NK-92 (cell line): ENCODE data around the gene IQCC.

Experiments
- DNase-seq: peaks from one replicate; lab custom pipeline; 2025; ENCODE audit not compliant: unreplicated experiment; lab: John Stamatoyannopoulos, UW

IQCC gene

DNA sequence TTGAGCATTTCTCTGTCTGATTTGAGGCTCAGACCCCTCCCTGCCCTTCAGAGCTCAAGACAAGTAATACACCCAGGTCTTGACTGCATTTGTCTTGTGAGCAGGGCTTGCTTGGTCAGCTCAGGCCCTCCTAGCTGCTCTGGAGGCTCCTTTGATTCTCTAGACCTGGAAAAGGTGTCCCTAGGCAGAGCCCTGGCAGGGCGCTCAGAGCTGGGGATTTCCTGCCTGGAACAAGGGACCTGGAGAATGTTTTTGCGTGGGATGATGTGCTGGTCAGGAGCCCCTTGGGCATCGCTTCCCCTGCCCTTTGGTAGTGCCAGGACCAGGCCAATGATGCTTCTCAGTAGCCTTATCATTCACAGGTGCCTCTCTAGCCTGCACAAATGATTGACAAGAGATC lies 9.9 kb upstream of the IQCC start:
- no peak for DNase-seq

DNA sequence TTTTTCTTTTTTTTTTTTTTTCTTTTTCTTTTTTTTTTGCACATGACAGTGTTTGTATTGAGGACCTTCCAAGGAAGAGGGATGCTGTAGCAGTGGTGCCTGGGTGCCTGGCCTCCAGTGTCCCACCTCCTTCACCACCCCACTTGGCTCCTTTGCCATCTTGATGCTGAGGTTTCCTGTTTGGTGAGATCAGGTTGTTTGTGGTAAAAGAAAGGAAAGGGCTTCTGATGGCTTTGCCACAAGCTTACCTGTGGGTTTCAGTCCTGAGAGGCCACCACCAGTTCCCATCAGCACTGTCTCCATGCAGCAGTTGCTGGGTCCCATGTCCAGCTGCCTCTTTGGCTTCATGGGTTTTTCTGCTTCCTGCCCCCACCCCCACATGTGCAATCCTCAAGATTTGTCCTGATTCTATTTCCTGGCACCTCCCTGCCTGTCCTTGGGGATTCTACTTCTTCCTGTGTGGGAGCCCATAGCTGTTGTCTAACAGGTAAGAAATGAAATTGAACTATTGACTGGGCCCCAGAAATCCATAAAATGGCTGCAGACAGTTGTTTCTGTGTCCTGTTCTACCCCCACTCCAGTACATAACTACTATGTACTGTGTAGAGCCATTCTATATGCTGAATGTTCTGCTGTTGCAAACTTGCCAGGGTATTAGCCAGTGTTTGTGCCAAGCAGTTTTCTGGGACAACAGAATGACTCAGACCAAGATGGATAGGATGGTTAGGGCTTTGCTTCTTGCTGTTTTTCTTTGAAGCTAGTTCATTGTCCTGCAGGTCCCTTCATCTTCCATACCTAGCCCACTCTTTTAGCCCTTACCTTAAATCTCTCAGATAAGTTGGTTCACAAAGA lies 9.3 kb upstream of the IQCC start:
- DNase-seq = no peak

DNA sequence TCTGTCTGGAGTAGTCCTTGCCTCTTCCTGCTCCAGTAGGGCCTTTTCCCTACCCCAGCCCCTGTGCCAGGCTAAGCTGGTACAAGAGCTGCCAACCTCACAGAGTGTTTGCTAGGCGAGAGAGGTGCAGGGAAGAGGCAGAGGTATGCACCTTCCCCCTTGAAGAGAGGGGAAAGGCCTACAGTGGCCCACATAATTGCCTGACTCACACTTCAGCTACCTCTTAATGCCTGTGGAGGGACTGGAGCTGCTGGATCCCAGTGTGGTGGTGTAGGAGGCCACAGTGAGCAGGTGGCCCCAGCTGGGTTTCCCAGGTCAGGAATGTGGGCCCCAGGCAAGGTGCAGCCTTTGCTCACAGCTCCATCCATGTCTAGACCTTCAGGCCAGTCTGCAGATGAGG lies 8.4 kb upstream of the IQCC start:
- no peak for DNase-seq

DNA sequence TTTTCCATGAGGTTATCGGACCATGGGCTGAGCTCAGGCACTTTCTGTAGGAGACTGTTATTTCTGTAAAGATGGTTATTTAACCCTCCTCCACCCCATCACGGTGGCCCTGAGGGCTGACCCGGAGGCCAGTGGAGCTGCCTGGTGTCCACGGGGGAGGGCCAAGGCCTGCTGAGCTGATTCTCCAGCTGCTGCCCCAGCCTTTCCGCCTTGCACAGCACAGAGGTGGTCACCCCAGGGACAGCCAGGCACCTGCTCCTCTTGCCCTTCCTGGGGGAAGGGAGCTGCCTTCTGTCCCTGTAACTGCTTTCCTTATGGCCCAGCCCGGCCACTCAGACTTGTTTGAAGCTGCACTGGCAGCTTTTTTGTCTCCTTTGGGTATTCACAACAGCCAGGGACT lies 7.6 kb upstream of the IQCC start:
- no peak for DNase-seq

DNA sequence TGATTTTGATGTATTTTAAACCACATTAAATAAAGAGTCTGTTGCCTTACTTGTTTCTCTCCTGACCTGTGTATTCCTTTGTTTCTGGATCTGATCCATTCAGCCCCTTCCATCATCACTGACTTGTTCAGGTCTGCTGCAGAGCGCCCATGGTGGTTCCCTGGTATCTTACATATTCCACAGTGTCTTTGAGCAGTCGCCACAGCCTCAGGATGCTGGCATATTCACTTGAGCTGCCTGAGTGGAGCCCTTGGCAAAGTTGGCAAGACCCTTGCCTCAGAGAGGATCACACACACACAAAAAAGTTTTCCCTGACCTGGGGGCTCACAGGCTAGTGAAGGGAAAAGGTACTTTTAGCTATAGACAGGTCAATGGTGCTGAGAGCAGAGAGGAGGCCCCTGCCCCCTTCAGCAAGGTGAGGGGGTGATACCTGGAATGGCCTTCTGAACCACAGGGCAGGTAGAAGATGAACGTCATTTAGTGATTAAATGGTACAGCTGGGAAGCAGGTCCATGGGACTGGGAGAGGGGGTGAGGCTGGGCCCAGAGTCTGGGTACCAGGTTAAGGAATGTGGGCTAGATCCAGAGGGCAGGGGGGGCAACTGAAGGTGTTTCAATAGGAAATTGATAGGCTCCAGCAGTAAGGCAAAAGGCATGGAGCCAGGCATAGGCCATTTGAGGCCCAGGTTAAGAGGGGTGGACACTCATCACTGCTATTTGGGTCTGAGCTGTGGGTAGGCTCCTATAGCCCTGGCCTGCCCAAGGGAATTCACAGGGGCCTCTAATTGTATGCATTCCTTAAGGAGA lies 7.0 kb upstream of the IQCC start:
- DNase-seq = no peak

DNA sequence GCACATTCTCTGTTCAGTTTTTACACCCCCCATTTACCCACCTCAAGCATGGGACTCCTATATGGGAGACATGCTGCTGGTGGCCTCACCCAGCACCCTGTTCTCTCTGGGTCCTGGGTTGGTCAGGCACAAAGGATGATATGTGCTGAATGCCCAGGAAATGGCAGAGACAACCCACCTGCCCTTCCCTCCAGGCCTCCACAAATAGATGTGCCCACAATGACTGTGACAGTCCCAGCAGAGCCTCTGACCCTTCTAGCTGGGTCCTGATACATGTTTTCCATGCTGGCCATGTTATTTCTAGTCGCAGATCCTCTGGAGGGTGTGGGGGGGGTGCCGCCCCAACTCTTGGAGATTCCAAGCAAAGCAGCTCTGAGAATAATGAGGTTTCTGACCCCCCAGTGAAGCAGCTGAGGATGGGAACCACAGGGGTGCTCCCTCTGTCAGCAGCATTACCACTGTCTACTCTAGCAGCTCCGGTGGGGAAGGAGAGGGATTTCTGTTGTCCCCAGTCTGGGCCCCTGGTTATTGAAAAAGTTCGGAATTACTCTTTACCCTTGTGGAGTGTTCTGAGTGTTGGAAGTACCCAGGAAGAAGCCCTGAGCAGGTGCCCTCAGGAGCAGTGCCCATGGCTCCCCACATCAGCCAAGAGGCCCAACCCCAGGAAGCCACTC lies 6.3 kb upstream of the IQCC start:
- no peak for DNase-seq

DNA sequence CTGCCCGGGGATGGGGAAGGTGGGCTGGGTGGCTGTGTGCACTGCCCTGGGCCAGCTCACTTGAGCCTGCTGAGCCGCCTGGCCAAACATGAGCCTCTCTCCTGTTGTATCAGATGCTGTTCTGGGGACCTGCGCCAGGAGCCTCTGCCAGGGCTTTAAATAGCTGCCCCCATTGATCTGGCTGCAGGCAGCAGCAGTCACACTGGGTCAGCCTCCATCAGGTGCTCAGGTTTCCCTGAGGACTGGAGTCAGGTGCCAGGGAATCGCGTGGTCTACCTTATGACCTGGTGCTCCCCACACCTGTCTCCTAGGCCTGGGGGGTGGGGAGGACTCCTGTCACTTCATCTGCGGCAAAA lies 5.8 kb upstream of the IQCC start:
- no peak for DNase-seq

DNA sequence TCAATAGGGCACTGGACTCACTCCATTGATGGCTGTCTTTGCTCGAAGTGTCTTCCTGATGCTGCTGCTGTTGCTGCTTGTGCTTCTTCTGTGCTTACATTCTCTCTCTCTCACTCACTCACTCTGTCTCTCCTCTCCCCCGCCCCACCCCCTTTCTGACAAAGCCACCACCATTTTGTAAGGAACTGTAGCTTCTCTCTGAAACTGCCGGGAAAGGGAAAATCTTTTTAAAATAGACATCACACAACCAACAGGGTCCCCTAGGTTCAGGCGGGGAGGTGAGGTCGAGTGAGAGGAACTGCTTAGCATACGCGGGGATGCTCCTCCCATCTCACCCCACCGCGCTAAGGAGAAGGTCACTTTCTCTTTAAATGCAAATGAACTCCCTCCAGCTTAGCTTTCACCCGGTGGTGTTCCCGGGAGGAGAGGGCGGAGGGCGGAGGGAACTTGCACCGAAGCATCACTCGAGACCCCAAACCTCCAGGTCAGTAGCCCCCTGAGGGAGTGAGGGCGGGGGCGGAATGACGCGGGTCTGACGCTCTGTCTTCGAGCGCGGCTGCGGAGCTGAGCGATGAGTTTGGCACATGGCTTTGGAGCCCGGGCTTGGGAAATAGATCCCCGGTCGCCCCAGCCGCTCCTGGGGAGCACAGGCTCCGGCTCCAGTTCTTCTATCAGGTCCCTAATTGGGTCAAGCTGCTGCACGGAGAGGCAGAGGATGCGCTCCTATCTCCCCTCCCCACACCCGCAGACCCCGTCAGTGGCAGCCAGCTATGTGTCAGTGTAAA lies 5.1 kb upstream of the IQCC start, which contains the start of gene CCDC28B:
TSS of gene CCDC28B (plus strand) at position 370 of the 785 bp plus-strand sequence. CDS start 1,341 bp downstream, outside the sequence.
- DNase-seq = no peak

DNA sequence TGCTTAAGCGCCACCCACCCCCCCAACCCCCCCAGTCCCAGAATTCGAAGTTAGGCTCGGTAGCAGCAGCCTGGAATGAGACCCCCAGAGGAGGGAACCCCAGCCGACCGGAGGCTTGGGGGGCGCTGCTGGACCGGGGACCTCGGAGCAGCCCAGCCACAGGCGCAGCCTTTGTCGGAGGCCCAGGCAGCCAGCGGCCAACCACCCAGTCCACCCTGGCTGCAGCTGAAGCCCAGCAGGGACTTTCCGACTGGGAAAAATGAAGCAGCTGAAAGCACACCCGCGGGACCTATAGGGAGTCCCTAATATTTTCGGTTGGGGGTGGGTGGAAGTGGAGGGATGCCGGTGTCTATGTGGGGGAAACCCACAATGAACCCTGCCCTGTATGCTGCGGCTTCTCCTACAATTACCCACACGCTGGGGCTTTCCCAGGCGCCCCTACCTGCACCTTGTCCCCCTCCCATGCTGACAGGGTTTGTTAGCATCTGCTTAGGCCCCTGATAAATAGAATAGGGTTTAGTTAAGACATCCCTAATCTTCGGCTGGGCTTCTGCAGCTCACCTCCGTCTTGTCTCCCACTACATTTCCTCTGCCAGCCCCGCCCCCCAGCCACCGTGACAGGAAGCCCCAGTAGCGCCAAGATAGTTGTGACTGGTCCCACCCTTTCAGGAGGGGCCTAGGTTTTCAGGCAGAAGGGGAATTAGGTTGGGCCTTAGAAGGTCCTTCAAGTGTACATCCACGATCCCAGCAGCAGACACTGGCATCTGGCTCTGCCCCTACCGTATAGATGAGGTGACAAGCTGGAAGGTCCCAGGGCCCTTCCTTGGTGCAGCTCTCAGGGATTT lies 4.2 kb upstream of the IQCC start:
- DNase-seq = no peak

DNA sequence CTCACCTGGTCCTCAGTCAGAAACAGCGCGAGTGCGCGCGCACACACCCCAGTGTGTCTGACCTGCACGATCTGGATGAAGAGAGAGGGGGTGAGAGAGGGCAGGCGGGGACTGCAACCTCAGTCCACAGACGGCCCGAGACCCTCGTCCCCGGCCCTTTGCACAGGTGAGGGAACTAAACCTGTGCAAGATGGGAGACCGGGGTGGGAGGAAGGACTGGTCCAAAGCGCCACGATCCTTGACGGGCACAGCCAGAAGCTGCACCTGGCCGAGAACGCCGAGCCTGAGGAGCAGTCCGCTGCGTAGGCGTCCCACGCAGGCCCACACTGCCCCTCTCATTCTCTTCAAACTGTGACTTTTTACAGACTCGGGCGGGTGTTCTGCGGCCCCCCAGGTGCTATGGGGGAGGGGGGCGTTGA lies 519 bp upstream of the IQCC start:
- DNase-seq = no peak

DNA sequence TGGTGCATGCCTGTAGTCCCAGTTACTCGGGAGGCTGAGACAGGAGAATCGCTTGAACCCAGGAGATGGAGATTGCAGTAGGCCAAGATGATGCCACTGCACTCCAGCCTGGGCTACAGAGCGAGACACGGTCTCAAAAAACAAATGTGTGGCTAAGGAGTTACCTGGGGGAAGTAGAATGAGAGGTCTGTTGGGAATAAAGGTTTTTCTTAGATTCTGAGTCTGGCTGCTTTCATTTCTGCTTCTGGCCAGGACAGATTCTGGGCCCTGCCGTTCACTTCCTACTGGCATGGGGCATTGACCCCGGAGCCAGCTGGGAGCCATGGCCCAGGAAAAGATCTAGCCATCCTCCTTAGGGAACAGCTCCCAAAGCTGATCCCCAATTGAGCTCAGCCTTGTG lies 3.0 kb downstream of the IQCC start:
- DNase-seq = no peak

DNA sequence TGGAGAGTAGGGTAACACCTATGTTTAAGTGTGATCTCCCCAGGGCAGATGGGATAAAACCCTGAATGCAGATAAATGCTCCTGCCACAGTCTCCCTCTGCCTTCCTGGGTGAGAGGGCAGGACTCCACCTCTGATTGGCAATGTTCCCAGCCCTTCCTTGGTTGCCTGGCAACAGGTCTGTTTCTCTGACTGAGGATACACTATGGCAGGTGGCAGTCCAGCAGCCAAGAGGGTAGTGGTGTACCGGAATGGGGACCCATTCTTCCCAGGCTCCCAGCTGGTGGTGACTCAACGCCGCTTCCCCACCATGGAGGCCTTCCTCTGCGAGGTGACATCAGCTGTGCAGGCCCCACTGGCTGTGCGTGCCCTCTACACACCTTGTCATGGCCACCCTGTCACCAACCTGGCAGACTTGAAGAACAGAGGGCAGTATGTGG lies 3.4 kb downstream of the IQCC start, which contains the start of gene DCDC2B:
TSS of gene DCDC2B (plus strand) at position 199 of the 438 bp plus-strand sequence. CDS start at position 204, 5 bp downstream.
- DNase-seq = no peak

DNA sequence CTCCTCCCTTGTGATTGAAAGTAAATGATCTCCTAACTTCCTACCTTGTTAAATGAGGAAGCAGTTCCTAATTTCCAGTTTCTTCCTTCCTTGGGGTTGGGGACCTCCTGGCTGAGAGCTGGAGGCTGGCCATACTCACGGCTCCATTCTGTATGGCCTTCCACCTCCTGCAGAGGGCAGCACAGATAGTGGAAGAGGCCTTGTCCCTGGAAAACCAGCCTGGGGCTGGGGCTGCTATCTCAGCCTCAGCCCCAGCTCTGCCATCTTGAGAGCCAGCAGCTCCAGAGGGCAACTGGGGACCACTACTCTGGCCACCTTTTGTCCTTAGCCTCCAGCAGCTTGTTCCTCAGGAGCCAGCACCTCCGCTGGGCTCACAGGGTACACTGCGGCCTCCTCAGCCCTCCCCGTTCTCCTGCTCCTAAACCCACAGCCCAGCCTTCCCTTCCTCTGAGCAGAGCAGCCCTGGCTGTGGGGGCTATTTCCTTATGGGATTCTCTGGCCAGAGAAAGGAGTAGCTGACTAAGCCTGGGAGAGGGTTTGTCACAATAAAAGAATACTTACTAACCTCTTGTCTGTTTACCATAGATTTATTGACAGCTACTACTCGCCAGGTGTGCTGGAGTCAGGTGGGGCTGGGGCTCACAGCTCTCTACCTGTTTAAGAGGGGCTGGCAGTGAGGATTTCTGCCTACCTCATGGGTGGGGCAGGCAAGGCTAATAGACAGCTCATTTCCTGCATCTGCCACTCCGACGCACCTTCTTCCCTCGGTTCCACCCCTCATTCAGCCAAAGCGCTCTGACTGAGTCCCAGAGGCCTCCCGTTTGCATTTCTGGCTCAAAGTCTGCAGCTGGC lies 10.4 kb downstream of the IQCC start:
- DNase-seq = no peak

DNA sequence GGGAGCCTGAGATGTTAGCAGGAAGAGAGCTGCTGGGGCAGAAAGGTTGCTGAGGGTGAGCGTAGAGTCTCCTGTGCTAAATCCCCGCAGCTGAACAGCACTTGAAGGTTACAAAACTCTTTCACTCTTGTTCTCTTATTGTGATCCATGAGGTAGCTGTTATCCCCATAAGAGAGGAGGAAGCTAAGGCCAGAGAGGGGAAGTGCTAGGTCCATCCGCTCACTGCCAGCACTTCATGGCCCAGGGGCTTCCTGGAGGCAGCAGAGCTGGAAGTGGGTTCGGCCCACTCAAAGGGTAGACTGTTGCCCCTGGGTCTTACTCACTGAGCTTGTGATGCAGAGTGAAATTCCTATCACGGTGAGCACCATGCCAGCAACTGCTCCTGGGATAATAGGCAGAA lies 11.1 kb downstream of the IQCC start:
- no peak for DNase-seq

DNA sequence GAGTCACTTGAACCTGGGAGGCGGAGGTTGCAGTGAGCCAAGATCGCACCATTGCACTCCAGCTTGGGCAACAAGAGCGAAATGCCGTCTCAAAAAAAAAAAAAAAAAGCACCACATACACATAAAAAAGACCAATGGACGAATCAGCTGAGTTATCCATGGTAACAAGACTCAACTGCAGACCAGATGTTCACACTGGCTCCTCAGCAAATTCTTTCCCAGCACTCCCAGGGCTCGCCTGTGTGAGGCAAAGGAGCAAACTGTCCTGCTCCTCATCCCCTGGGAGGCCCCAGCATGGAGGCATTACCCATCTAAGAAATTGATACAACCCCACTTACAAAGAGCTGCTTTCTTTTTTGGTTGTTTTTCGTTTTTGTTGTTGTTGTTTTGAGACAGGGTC lies 13.6 kb downstream of the IQCC start:
- DNase-seq = no peak

DNA sequence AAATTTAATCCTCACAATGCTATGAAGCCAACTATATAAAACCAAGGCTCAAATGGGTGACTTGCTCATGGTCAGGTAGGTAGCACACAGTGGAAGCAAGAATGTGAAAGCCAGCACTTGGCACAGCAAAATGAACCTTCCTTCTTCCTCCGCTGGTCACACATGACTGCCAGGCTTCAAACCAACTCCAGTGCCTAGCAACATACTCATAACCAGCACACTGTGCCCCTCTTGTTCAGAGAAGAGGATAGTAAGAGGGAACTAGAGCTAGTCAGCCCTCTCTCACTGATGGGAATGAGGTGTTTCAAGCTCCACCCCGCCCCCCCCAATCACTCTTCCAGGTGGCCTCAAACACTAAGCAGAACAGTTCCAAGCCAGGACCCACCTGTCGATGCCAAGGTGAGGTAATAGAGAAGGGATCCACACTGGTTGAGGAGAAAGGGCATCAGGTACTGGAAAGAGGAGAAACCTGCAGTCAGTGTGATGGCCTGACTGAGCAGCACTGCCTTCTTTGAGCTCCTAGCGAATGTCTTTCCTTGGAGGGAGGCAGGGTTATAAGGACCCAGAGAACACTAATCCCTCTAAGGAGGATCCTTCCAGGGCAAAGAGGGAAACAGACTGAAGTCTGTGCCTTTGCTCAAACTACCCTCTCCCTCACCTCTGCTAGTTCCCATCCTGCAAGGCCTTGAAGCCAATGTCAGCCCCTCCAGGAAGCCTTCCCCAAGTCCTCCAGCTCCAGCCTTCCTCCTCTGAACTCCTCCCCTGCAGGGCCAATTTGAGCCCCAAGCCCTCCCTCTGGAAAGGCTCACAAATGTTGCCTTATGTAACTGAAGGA lies 15.5 kb downstream of the IQCC start:
- DNase-seq = no peak

DNA sequence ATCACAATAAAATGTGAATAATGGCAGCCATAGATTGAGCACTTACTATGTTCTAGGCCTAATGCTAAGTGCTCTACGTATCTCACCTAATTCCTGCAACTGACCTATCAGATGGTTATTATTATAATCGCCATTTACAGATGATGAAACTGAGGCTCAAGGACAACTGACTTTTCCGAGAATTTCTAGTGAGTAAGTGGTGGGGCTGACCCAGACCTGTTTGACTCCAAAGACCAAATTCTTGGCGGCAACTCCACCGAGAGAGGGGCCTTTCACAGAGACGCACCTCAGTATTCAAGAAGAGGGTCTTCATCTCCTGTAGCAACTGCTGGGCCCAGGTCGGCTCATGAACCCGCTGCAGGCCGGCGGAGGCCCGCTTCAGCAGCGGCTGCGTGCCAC lies 16.1 kb downstream of the IQCC start:
- no peak for DNase-seq
